Measurements from ENCODE around the gene CSPG4.

DNA sequence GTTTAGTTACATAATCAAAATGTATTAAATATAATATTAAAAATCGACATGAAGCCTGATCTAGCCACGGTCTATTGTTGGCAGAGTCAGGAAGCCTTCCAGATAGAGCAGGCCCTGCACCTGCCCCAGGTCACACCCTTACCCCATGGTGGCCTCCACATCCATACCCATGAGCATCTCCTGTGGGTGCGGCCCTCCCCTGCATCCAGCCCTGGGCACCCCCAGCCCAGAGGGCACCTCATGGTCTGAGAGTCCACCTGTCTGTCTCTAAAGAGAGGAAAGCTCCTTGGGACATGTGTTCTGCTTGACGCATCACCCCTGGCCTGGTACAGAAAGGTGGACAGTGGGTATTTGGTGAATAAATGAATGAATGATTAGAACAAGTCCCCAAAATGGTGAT is 37.2 kb upstream of the CSPG4 start:
- TF ChIP-seq, protein P1, sequence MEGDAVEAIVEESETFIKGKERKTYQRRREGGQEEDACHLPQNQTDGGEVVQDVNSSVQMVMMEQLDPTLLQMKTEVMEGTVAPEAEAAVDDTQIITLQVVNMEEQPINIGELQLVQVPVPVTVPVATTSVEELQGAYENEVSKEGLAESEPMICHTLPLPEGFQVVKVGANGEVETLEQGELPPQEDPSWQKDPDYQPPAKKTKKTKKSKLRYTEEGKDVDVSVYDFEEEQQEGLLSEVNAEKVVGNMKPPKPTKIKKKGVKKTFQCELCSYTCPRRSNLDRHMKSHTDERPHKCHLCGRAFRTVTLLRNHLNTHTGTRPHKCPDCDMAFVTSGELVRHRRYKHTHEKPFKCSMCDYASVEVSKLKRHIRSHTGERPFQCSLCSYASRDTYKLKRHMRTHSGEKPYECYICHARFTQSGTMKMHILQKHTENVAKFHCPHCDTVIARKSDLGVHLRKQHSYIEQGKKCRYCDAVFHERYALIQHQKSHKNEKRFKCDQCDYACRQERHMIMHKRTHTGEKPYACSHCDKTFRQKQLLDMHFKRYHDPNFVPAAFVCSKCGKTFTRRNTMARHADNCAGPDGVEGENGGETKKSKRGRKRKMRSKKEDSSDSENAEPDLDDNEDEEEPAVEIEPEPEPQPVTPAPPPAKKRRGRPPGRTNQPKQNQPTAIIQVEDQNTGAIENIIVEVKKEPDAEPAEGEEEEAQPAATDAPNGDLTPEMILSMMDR (optimal IDR thresholded peaks at IDR 0.05 in 1 of 3, IDR thresholded peaks at IDR 0.05 in 1 of 3, conservative IDR thresholded peaks at IDR 0.05 in 1 of 3; ENCODE audit: extremely low read depth in 1 of 3, insufficient read depth in 2 of 3, low read length in 3 of 3): no peak
- TF ChIP-seq EZH2 (IDR thresholded peaks at IDR 0.05; ENCODE audit: low read length): no peak
